Upper lobe of left lung (tissue), 6 donors: Measurements from ENCODE around the gene ZNF593. TPM values are rescaled to one million over a fixed set of nuclear protein-coding genes. Genes with fewer than 3 reads are reported as not detected.

Experiments
- ATAC-seq, 2 donors: fragments of 200-7000 bp; cut with Tn5 transposase; one replicate each; pipeline ENCODE4 v1.9.1; 2022; ENCODE audit warnings: mild to moderate bottlenecking in 2 of 2, moderate library complexity in 2 of 2; ENCODE audit not compliant: low FRiP score in 2 of 2
- DNase-seq, 2 donors: peaks; one replicate each; pipeline ENCODE4 v3.0.0-alpha.2; 2019 to 2020
- H3K27ac ChIP-seq, 4 donors: fragments of 200-600 bp; sonication (generic); one replicate each; pipeline ENCODE4 v1.5.1; 2016 to 2019
- H3K27me3 ChIP-seq, 4 donors: fragments of 200-600 bp; sonication (generic); one replicate each; pipeline ENCODE4 v1.5.1; 2017 to 2019
- H3K36me3 ChIP-seq, 4 donors: fragments of 200-600 bp; sonication (generic); one replicate each; pipeline ENCODE4 v1.5.1; 2016 to 2019
- H3K4me1 ChIP-seq, 4 donors: fragments of 200-600 bp; sonication (generic); one replicate each; pipeline ENCODE4 v1.5.1; 2018 to 2019
- H3K4me3 ChIP-seq, 4 donors: fragments of 200-600 bp; sonication (generic); one replicate each; pipeline ENCODE4 v1.5.1; 2017 to 2019; ENCODE audit warnings: mild to moderate bottlenecking in 2 of 4, moderate library complexity in 1 of 4
- H3K9me3 ChIP-seq, 4 donors: fragments of 200-600 bp; sonication (generic); one replicate each; pipeline ENCODE4 v1.5.1; 2018 to 2019
- CTCF ChIP-seq, 6 experiments: fragments of 450-650 bp in 4 of 6; fragments of 200-600 bp in 2 of 6; sonication (generic) in 2 of 6; IDR thresholded peaks; one replicate each; pipeline ENCODE4 v1.5.1; 2016 to 2019; ENCODE audit warnings: antibody characterized with exemption in 6 of 6
- EP300 ChIP-seq, 4 donors: sonication (generic); formaldehyde crosslinking; IDR thresholded peaks; one replicate each; pipeline ENCODE4 v1.5.1; 2017; ENCODE audit warnings: antibody characterized with exemption in 4 of 4, control low read depth in 2 of 4
- POLR2A ChIP-seq, 4 donors: fragments of 450-650 bp; IDR thresholded peaks; one replicate each; pipeline ENCODE4 v1.5.1; 2016 to 2017; ENCODE audit warnings: antibody characterized with exemption in 4 of 4, mild to moderate bottlenecking in 2 of 4
- POLR2AphosphoS5 ChIP-seq, 2 donors: sonication (generic); formaldehyde crosslinking; IDR thresholded peaks; one replicate each; pipeline ENCODE4 v1.5.1; 2017; ENCODE audit warnings: antibody characterized with exemption in 2 of 2
- WGBS, 2 donors: methylation state at CpG; one replicate each; pipeline ENCODE4 v1.1.5; 2017 to 2018; 5-methylcytosine and 5-hydroxymethylcytosine counted together
- total RNA-seq, 6 donors: library from RNA; depleted of rRNA in 4 of 6; stranded (reverse); fragments of >200 nt in 4 of 6; gene quantifications; one replicate each; pipeline versions ENCODE4 v1.1.0 to v1.2.1, GENCODE V29; 2016 to 2021
- donor health status: DM: no; HTN: no; CAD: no; lungs with moderate emphysema.
- donor health status: DM: no; HTN: yes; CAD: no; lungs with severe emphysema.

The ZNF593 gene
- total RNA-seq, 6 donors from 2014 or later: 9.8 to 46.5 (median 29.2) TPM

- no peaks in the 10 kb centered on the region for H3K4me1 ChIP-seq
- no peaks in the 10 kb centered on the region for H3K27me3 ChIP-seq
- DNase-seq (no peak), ATAC-seq (peak in 1 of 2 donors; percentile 6)
- H3K4me3 ChIP-seq: no peak overlapping the region
- 96 to 100% methylated on average over 6 to 8 of the region's 8 CpGs for WGBS, 2 donors
- peaks cover 0 to 18% (median 3%) of the 10 kb centered on the region in 4 donors for H3K36me3 ChIP-seq
- H3K9me3 ChIP-seq: no peaks in the 10 kb centered on the region
- no peak overlapping the region for H3K27ac ChIP-seq
- TF ChIP-seq POLR2AphosphoS5 (IDR thresholded peaks at IDR 0.05) (no peak), POLR2A (IDR thresholded peaks at IDR 0.05) (no peak), EP300 (IDR thresholded peaks at IDR 0.05) (no peak), CTCF (IDR thresholded peaks at IDR 0.05) (no peak)
Observed at GRCh38 chr1:26188477-26188876, 18.8 kb downstream of the ZNF593 start.

- WGBS, 2 donors: 79 to 90% methylated on average over 2 to 6 of the region's 6 CpGs
- H3K4me1 ChIP-seq: no peaks in the 10 kb centered on the region
- H3K27ac ChIP-seq: no peak overlapping the region
- no peak overlapping the region for H3K4me3 ChIP-seq
- no peak for DNase-seq
- peaks cover 0 to 18% (median 2%) of the 10 kb centered on the region in 4 donors for H3K36me3 ChIP-seq
- ATAC-seq: no peak
- H3K27me3 ChIP-seq: no peaks in the 10 kb centered on the region
- no peaks in the 10 kb centered on the region for H3K9me3 ChIP-seq
- TF ChIP-seq EP300 (IDR thresholded peaks at IDR 0.05): no peak
- no peak for TF ChIP-seq POLR2A (IDR thresholded peaks at IDR 0.05)
- TF ChIP-seq CTCF (IDR thresholded peaks at IDR 0.05): no peak
- TF ChIP-seq POLR2AphosphoS5 (IDR thresholded peaks at IDR 0.05): no peak
Observed at GRCh38 chr1:26189331-26189730, 19.6 kb downstream of the ZNF593 start.

- 80 to 87% methylated on average over 7 of the region's 7 CpGs for WGBS, 2 donors
- Histone ChIP-seq H3K36me3 (peaks cover 0 to 14% (median 2%) of the 10 kb centered on the region in 4 donors), H3K27ac (no peak overlapping the region), H3K27me3 (no peaks in the 10 kb centered on the region), H3K4me1 (no peaks in the 10 kb centered on the region), H3K9me3 (no peaks in the 10 kb centered on the region), H3K4me3 (no peak overlapping the region)
- DNase-seq (no peak), ATAC-seq (no peak)
- TF ChIP-seq POLR2AphosphoS5 (IDR thresholded peaks at IDR 0.05) (no peak), POLR2A (IDR thresholded peaks at IDR 0.05) (no peak), CTCF (IDR thresholded peaks at IDR 0.05) (no peak), EP300 (IDR thresholded peaks at IDR 0.05) (no peak)
Observed at GRCh38 chr1:26189751-26190275, 20.1 kb downstream of the ZNF593 start.

GRCh38 chr1:26190373-26190987 is 20.8 kb downstream of the ZNF593 start, which contains the start of gene CATSPER4:
CATSPER4 (plus strand) TSS chr1:26190602; CDS start chr1:26190628, 26 bp downstream.
- Histone ChIP-seq H3K9me3 (no peaks in the 10 kb centered on the region), H3K4me1 (no peaks in the 10 kb centered on the region), H3K36me3 (peaks cover 0 to 11% (median 2%) of the 10 kb centered on the region in 4 donors), H3K27me3 (no peaks in the 10 kb centered on the region), H3K4me3 (no peak within 1 kb of the TSS), H3K27ac (no peak within 1 kb of the TSS)
- TF ChIP-seq CTCF (IDR thresholded peaks at IDR 0.05): no peak
- TF ChIP-seq EP300 (IDR thresholded peaks at IDR 0.05): no peak
- no peak for TF ChIP-seq POLR2AphosphoS5 (IDR thresholded peaks at IDR 0.05)
- no peak for TF ChIP-seq POLR2A (IDR thresholded peaks at IDR 0.05)
- WGBS, 2 donors: 47 to 60% methylated on average over 11 to 16 of the region's 16 CpGs
- no peak for ATAC-seq
- no peak for DNase-seq

GRCh38 chr1:26191739-26192138 is 22.0 kb downstream of the ZNF593 start:
- WGBS, 2 donors: 21 to 40% methylated on average over 3 of the region's 3 CpGs
- no peak for DNase-seq
- no peaks in the 10 kb centered on the region for H3K4me1 ChIP-seq
- H3K27me3 ChIP-seq: no peaks in the 10 kb centered on the region
- TF ChIP-seq CTCF (IDR thresholded peaks at IDR 0.05) (no peak), POLR2AphosphoS5 (IDR thresholded peaks at IDR 0.05) (no peak), EP300 (IDR thresholded peaks at IDR 0.05) (no peak), POLR2A (IDR thresholded peaks at IDR 0.05) (no peak)
- H3K27ac ChIP-seq: no peak overlapping the region
- peaks cover 0 to 9% (median 2%) of the 10 kb centered on the region in 4 donors for H3K36me3 ChIP-seq
- H3K9me3 ChIP-seq: no peaks in the 10 kb centered on the region
- no peak overlapping the region for H3K4me3 ChIP-seq
- ATAC-seq: no peak
